Stimulated activated naive CD8-positive, alpha-beta T cell treated with anti-CD3 and anti-CD28 coated beads, Interleukin-15, Interleukin-2, amounts not matched to agents 100 U/mL and 50 U/mL, for 24 hours (primary cell): Measurements from ENCODE around the gene HIPK2.
A peak's percentile ranks its signal among the peaks of the same experiment; 100 is the strongest.

Experiments used
- ATAC-seq: fragments of 150-1000 bp; cut with Tn5 transposase; one replicate; pipeline ENCODE4 v1.10.0; 2021
- DNase-seq: peaks from one replicate; pipeline ENCODE4 v3.0.0; 2021

HIPK2 gene

DNA sequence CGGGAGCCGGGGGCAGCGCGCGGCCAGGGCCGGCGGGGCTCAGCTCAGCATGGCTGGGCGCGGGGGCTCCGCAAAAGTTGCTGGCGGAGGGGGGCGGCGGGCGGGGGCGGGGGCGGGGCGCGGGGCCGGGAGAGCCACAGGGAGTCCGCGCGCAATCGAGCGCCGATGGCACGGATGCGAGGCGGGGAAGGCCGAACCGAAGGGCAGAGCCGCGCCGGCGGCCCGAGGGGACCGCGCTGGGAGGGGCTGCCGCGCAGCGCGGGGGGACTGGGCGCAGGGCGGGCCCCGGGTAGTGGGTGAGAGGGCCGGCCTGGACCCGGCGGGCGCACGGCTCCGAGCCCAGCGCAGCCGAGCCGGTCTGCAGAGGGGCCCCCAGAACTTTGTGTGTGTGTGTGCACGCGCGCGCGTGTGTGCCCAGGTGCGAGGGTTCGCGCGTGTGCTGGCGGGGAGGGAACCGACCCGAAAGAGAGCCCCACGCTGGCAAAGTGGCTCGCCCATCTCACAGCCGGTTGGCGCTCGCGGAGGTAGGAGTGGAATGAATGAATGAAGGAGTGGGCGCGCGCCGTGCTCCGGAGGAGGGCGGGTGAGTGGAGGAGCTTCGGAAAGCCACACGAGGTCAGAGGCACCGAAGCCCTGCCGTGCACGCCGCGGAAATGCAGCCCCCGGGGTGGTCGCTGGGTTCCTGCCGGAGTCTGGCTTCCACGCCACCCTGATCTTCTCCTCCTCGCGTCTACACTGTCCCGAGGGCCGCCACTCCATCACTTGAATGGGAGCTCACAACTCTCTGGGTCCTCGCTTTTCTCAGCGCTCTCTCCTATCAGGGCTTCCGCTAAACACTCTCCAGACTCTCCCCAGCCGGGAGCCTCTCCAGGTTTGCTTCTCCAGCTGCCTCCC, at the start of gene HIPK2:
TSS of gene HIPK2 (minus strand) at position 51 of the 894 bp plus-strand sequence. CDS start 375 bp downstream, outside the sequence.
- DNase-seq = peak; percentile 76
- ATAC-seq = peak; percentile 51

DNA sequence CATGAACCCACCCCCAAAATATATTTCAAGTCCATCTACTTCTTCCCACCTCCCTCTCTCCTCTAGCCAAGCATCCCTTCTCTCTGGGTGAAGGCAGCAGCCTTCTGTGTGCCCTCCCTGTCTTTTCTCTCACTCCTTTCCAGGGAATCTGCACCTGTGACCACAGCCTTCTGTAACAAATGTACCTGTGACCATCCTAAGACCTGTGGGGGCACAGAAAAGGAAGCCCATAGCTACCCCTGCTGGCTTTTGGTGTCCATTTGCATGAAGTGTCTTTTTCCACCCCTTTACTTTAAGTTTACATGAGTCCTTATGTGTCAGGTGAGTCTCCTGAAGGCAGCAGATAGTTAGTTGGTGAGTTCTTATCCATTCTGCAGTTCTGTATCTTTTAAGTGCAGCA, 49.2 kb upstream of the HIPK2 start:
- ATAC-seq (no peak), DNase-seq (no peak)

DNA sequence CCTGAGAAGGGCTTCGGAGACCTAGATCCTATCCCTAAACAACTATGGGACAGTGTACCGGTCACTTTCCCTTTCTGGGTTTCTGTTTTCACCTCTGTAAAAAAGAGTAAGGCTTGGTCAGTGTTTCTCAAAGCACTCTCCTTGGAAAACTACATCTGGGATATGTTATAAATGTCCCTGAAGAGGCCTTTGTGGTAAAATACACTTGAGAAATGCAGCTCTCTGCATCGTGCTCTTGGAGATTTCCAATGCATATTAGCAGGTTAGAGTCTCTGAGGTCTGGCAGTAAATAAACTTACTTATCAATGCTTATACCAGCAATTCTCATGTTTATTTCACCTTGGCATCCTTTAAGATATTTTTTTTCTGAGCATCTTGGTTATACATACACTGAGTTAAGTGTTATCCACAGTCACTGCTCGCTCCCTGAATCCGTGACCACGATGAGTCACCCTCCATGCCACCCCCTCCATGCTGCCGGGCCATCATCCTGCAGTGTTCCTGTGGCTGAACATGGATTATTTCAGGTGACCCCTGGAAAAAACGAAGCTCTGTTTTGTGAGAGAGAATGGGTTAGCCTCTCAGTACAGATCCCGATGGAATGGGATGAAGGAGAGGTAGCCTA, 48.0 kb upstream of the HIPK2 start:
- ATAC-seq (no peak), DNase-seq (no peak)

DNA sequence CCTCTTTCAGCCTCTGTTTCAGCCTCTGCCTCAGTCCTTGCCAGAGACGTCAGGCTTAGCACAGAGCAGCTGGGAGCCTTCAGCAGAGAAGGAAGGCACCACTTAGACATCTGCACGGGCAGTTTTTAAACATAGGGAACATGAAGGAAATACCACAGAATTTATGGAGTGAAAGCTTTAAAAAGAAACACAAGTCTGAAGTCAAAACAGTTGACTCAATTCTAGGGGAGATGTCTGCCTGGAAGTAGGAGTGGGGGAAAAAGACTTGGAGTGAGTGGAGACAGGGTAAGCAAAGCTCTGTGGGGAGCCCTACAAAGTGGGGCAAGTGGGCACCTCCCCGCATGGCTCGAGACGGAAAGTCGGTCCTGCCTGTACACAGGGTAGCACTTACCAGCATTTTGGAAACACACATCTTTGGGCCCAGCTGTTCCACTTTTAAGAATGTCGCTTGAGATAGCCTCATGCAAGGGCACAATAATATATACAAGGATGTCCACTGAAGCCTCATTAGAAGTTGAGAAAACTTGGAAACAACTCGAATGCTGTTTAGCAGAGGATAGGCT, 46.2 kb upstream of the HIPK2 start:
- DNase-seq = no peak
- ATAC-seq = no peak

DNA sequence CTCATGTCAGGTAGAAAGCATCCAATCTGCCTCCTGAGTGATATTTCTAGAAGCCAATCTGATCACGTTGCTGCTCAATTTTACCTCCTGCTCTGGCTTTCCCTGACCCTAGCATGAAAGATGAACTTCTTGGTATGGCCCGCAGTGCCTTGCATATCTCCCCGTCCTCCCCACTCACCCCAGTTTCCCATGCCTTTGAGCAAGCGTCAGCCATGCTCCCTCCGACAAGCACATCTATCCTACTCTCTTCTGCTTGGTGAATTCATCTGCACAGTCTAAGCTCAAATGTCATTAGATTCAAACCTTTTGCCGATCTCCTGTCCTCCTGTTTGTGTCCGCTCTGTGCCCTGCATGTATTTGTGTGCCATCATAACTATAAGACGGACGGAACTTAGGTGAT, 45.1 kb upstream of the HIPK2 start:
- ATAC-seq = no peak
- DNase-seq = no peak

DNA sequence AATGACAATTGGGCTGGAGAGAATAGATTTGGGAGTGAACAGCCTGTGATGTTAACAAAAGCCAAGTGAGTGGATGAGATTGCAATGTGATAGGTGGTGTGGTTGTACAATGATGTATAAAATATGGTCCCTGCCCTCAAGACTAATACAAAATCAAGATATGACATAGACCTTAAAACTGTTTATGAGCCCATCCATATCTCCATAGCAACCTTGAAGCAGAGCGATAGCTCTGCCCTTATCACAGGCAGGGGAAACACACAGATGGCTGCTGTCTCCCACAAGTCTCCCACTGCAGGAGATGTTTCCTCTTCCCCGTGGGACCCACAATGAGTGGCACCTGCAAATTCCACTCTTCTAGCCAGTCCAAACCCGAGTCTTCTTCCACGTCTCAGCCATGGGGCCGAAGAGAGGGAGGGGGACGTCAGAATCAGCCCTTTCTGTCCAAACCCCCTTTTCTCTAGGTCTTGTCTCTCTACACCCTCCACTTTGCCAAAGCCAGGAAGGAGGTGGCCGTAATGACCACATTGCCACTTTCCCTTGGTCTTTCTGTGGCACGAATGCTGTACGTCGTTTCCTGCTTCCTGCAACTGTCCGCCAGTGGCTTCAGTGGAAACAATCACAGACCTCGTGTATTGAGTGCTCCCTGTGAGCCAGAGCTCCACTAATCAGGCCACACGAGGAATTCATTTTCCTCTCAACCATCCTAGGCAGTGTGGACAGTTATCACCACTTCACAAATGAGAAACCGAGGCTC, 43.7 kb upstream of the HIPK2 start:
- ATAC-seq (no peak), DNase-seq (no peak)

DNA sequence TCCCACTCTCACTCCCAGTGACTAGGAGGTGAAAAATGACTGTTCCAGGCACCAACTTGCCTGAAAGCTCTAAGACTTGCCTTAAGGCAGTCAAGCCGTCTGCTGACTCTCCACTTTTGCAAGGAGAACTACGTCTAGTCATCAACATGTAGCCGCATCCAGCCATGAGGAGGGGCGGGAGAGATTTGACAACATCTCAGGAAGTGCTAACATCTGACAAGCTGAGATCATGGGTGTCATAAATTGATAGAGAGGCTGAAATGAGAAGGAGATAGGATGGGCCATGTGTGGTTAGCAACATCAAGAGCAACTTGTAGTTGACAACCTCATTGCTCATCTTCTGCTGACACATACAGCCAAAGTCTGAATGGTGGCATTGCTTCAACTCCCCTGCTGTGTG, 42.3 kb upstream of the HIPK2 start:
- ATAC-seq = no peak
- no peak for DNase-seq

DNA sequence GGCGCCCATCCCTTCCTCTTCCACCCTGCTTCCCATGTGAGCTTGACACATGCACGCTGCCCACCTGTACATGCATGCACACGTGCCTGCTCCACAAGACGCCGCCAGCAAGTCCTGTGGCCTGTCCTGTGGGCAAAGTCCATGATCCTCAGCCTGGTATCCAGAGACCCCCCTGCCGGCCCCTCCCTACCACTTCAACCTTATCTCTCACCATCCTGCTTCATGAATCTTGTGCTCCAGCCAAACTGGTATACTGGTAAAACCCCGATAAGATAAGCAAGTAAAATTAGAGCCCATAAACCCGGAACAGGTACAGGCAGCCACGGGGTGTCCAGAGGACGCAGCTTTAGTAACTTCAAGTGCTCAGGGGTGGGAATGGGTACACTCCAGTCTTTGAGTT, 39.5 kb upstream of the HIPK2 start:
- no peak for ATAC-seq
- no peak for DNase-seq

DNA sequence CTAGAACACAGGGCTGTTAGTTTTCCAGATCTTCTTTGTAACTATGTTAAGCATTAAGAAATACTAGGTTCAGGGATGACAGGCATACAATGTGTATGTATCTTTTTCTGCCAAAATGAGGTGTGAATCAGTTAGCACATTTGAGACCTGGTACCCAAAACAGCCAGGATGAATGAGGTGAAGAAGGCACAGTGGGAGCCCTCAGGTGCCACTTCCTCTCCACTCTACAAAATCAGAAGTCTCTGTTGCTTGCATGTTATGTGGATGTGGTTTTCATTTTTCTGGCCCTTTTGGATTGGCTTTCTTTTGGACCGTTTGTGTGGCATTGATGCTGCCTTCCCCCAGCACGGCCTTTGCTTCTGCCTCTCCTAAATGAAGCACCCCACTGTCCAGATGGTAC, 35.9 kb upstream of the HIPK2 start:
- ATAC-seq (no peak), DNase-seq (no peak)

DNA sequence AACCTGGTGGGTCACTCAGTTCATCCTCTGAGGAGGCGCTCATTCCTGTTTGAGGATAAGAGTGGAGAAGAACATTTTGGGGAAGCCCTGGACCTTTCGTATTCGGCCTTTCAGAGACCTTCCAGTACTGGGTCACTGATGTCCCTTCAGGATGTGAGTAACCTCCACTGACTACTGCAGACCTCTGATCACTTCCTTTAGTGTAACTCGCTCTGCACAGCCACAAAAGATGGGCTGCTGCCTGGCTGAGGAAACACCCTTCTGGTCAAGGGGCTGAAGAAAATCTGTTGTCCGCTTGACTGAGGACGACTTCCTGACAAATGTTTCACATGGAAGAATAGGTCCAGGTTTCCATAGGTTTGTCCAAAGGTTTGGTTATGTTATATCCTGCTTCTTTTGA, 35.4 kb upstream of the HIPK2 start:
- no peak for ATAC-seq
- DNase-seq = no peak

DNA sequence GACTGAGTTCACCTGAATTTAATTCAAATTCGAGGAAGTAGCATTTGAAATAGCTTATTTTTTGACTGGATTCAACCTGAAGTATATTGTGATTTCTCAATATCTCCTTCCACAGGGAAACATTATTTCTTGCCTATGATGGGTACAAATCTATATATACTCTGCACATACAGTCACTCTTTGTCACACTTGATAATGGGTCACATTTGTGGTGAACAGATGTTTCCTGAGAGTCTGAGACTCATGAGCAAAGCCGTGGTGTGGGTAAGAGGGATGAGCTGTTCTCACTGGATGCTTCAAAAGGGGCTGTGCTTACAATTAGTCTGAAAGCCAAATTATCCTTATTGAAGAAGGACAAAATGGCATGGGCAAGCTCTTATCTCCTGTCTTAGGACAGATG, 33.3 kb upstream of the HIPK2 start:
- ATAC-seq (peak; percentile 87), DNase-seq (no peak)

DNA sequence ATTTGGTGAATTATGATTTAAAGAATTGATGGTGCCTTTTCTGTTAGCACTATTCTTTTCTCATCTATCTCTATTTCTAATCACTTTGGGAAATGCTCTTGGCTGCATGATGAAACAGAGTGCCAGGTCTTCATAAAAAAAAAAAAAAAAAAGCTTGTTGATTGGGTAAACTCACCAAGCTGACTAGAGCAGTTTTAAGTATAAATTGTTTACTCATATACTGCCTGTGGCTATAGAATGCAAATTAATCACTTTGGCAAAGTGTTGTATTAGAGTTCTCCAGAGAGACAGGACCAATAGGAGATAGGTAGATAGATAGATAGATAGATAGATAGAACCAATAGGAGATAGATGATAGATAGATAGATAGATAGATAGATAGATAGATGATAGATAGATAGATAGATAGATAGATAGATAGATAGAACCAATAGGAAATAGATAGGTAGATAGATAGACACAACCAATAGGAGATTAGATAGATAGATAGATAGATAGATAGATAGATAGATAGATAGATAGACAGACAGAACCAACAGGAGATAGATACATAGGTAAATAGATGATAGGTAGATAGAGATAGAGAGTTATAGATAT, 31.1 kb upstream of the HIPK2 start:
- DNase-seq (no peak), ATAC-seq (no peak)

DNA sequence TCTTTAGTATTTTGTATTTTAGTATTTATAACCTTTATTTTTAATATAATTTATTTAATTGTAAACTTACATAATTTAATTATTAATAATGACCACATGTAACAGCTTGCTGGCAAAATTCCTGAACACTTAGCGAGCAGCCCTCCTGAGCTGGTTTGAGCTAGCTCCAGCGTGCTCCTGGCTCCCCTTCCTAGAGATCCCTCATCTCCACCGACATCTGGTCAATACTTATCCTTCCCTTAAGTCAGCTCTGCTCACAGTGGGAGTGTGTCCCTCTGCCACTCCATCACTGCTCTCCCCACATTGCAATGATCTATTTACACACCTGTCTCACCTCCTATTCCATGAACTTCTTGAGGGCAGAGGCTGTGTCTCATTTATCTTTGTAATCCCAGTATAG, 30.6 kb upstream of the HIPK2 start:
- no peak for ATAC-seq
- DNase-seq = no peak

DNA sequence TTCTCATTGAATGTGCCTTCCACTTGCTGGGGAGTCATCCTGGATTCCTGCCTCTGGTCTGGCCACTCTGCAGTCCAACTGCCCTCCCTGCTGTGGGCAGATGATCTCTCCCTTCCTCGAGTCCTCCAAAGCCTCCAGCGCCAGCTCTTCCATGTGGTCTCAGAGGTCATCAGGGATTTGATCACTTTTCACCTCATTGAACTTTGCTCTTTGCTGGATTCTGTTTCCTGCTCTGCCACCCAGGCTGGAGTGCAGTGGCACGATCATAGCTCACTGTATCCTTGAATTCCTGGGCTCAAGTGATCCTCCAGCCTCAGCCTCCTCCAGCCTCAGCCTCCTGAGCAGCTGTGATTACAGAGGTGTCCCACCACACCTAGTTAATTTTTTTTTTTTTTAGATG, 29.2 kb upstream of the HIPK2 start:
- ATAC-seq = no peak
- DNase-seq = no peak

DNA sequence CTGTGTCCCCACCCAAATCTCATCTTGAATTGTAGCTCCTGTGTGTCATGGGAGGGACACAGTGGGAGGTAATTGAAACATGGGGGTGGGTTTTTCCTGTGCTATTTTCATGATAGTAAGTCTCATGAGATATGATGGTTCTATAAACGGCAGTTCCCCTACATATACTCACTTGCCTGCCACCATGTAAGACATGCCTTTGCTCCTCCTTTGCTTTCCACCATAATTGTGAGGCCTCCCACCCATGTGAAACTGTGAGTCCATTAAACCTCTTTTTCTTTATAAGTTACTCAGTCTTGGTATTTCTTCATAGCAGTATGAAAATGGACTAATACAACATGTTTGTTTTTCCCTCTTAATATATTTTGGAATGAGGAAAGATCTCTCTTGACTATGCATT, 26.8 kb upstream of the HIPK2 start:
- DNase-seq (no peak), ATAC-seq (no peak)

DNA sequence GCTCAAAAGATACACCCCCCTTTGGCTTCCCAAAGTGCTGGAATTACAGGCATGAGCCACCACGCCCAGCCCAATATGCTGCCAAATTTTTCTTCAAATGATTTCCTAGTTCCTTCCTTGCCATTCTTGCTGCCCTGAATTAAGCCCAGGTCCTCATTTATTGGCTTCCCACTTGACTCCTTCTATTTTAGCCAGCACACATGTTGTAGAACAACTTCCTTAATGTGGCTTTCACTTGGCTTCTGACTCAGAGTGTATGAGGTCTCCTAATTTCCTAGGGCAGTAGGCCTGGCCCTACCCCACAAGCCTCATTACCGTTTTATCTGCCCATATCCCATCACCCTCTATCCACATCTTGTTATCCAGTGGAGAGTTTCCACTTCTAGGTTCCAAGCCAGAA, 21.8 kb upstream of the HIPK2 start:
- ATAC-seq (no peak), DNase-seq (no peak)

DNA sequence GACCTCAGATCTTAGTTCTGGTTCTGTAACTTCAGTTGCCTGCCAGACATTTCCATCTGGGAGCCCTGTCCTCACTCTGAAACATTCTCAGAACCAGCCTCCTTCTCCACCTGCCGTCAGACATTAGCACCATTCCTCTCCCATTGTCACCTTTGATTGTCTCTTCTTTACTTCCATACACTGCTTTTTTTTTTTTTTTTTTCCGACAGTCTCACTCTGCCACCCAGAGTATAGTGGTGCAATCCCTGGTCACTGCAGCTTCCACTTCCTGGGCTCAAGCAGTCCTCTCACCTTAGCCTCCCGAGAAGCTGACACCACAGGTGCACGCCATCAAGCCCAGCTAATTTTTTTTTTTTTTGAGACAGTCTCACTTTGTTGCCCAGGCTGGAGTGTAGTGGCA, 21.1 kb upstream of the HIPK2 start:
- ATAC-seq (no peak), DNase-seq (no peak)

DNA sequence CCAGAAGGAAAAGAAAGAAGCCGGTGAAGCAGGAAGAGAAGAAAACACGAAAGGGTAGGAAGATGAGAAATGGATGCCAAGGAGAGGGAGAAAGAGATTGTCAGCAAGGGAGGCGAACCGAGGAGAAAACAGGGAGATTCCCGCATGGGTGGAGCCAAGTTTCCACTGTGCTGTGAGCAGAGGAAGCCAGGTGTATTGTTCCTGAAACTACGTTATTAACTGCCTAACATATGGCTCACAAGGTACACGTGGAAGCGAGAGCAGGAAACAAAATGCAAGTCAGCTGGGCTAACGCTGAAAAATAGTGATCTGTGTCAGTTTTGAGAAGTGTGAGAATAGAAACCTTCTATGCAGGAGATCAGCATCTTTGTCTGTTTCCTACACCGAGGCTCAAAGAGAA, 20.4 kb upstream of the HIPK2 start:
- no peak for DNase-seq

DNA sequence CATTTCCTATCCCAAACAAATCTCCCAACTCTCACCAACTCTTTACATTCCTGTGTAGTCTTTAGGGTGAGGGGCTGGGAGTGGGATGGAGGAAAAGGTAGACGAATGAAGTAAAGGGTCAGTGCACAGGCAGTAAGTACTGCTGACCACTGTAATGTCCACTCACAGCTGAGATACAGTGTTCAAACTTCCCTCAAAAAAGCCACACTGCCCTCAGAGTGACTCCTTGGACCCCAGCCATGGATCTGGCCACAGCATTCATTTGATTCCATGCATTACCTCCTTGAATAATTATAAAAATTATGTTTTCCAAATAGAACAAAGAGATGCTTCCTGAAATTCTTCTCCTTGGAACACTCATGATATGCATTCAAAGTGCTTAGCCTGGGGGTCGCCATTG, 19.8 kb upstream of the HIPK2 start:
- DNase-seq (no peak), ATAC-seq (no peak)

More for the DNA sequence above, 20.4 kb upstream of the HIPK2 start:
- ATAC-seq = no peak

DNA sequence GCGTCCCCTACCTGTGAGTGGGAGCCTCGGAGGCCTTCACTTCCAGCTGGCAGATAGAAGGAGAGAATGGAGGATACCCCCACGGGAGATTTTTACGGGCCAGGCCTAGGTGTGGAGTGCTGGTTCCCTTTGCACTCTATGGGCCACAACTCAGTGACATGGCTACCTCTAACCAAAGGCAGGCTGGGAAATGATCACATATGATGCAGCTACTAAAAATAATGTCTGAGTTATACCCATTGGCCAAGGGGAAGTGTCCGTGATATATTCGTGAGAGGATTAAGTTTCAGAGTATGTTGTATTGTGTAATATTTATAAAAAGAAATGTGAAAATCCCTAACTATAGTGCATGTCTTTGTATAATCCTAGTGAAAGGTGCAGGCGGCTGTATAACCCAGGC, 13.5 kb upstream of the HIPK2 start:
- no peak for DNase-seq
- no peak for ATAC-seq

DNA sequence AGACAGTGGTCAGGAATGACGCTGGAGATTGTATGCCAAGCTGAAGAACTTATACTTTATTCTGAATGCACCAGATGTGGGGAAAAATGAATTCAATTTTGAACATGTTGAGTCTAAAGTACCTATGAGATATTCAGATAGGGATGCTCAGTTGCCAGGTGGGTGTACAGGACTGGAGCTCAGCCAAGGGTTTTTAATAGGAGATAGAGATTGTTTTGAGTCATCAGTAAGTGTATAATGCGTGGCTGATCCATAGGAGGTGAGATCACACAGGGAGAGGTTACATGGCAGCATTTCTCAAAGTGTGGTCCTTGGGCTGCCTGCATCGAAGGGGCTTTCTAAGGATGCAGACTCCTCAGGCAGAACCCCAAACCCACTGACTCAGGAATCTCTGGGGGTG, 6.8 kb upstream of the HIPK2 start:
- ATAC-seq (no peak), DNase-seq (no peak)

DNA sequence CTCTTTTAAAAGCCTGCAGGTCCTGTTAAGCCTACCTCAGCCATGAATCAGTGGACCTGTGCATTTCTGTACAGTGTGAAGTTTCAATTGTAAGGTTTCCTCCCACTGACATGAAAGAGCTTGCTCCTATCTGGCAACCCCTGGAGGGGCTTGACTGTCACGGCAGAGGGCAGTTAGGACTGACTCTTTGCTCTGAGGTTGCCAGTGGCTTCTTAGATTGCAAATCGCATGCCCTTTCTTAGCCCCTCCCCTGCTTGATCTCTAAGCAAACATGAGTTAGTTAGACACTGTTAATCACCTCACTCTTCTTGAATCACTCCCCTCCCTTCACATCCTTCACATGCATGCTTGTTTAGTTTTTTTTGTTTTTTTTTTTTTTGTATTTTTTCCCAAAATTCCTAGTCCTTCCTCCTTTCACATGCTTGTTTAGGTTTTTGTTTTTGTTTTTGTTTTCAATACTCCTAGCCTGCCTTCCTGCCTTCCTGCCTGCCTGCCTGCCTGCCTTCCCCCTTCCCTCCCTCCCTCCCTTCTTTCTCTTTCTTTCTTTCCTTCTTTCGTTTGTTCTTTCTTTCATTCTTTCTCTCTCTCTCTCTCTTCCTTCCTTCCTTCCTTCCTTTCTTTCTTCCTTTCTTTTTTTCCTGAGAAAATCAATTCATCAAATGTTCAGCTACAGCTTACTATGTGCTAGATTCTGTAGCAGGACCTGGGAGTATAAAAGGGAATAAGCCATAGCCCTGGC, 6.0 kb upstream of the HIPK2 start:
- ATAC-seq (peak; percentile 51), DNase-seq (no peak)
